HepG2 (cell line): ENCODE measurements around the gene CALD1. TPM values are rescaled to one million over a fixed set of nuclear protein-coding genes. Genes with fewer than 3 reads are reported as not detected.

Experiments
- ATAC-seq: fragments of 200-7000 bp; cut with Tn5 transposase; 3 replicates; pipeline ENCODE4 v1.9.1; 2020; ENCODE audit warnings: mild to moderate bottlenecking, moderate library complexity
- BruUV-seq: library from RNA; stranded (reverse); fragments of 400-500 nt; replicated peaks from 2 replicates; lab custom pipeline; 2021; lab: Mats Ljungman, UMichigan
- CTCF ChIA-PET: fragments of 300-600 bp; formaldehyde crosslinking; extraction: SDS; loops from one replicate; lab custom pipeline; 2021; ENCODE audit warnings: low total read pairs, inconsistent platforms, low intra/inter-chr PET ratio; lab: Yijun Ruan, JAX
- POLR2A ChIA-PET: fragments of 350-600 bp; sonication (Branson Sonifier 250); formaldehyde crosslinking; loops from one replicate; lab custom pipeline; 2020; ENCODE audit warnings: antibody characterized with exemption, inconsistent platforms; lab: Yijun Ruan, JAX
- DNase-seq: peaks from one replicate; pipeline ENCODE4 v3.0.0-alpha.2; 2015; ENCODE audit warnings: low spot score
- FAIRE-seq: peaks from 3 replicates; lab custom pipeline; 2011; peaks lifted over from hg19 to GRCh38; lab: Jason Lieb, UNC
- H2AFZ ChIP-seq: one replicate; pipeline ENCODE4 v1.6.1; 2011; ENCODE audit warnings: low read length, inconsistent platforms
- H3K27ac ChIP-seq: fragments of 300-600 bp; 3 replicates; pipeline ENCODE4 v1.8.0; 2011; ENCODE audit warnings: mixed run types, mild to moderate bottlenecking, mixed read lengths, low read length, inconsistent platforms; ENCODE audit not compliant: insufficient read depth; ENCODE audit errors: extremely low read length
- H3K27me3 ChIP-seq, 2 experiments: fragments of 200-600 bp in 1 of 2; 2 replicates in 1 of 2; 3 replicates in 1 of 2; pipeline versions ENCODE4 v1.6.0 to v1.8.0; 2011; ENCODE audit warnings: low read length in 2 of 2, mild to moderate bottlenecking in 2 of 2, moderate library complexity in 2 of 2, inconsistent platforms in 1 of 2; ENCODE audit not compliant: insufficient read depth in 2 of 2, control insufficient read depth in 1 of 2
- H3K36me3 ChIP-seq, 2 experiments: fragments of 200-600 bp in 1 of 2; replicated peaks in 1 of 2; 2 replicates in 1 of 2; 3 replicates in 1 of 2; pipeline versions ENCODE4 v1.5.1 to v1.8.0; 2011; ENCODE audit warnings: low read length in 2 of 2, inconsistent platforms in 1 of 2; ENCODE audit not compliant: insufficient read depth in 2 of 2, control insufficient read depth in 1 of 2
- H3K4me1 ChIP-seq: 2 replicates; pipeline ENCODE4 v1.5.1; 2012; ENCODE audit warnings: low read length, inconsistent platforms; ENCODE audit not compliant: insufficient read depth
- H3K4me2 ChIP-seq: 2 replicates; pipeline ENCODE4 v1.6.0; 2011; ENCODE audit warnings: low read depth, low read length, inconsistent platforms
- H3K4me3 ChIP-seq, 3 experiments: fragments of 200-600 bp in 1 of 3; sonication (generic), shearing (Covaris generic) in 1 of 3; replicated peaks in 1 of 3; 2 replicates each; pipeline ENCODE4 v1.5.1; 2011 to 2016; ENCODE audit warnings: low read length in 3 of 3, inconsistent platforms in 2 of 3, low read depth in 2 of 3, mild to moderate bottlenecking in 2 of 3, control low read depth in 1 of 3, mixed read lengths in 1 of 3; ENCODE audit not compliant: insufficient read depth in 1 of 3
- H3K79me2 ChIP-seq: one replicate; pipeline ENCODE4 v1.6.1; 2011; ENCODE audit warnings: low read length, inconsistent platforms; ENCODE audit not compliant: insufficient read depth
- H3K9ac ChIP-seq: 2 replicates; pipeline ENCODE4 v1.6.0; 2011; ENCODE audit warnings: mild to moderate bottlenecking, low read depth, low read length, inconsistent platforms; ENCODE audit not compliant: insufficient read depth
- H3K9me3 ChIP-seq: 2 replicates; pipeline ENCODE4 v1.5.1; 2012; ENCODE audit warnings: mild to moderate bottlenecking, low read length
- H4K20me1 ChIP-seq: 2 replicates; pipeline ENCODE4 v1.6.0; 2011; ENCODE audit warnings: inconsistent platforms, mild to moderate bottlenecking, low read length, moderate library complexity; ENCODE audit not compliant: insufficient read depth
- AGO2 ChIP-seq: fragments of 200-400 bp; formaldehyde crosslinking; optimal IDR thresholded peaks from 2 replicates; pipeline ENCODE3; 2017; ENCODE audit warnings: mild to moderate bottlenecking, low read depth, low read length, moderate library complexity
- ATF1 ChIP-seq: IDR thresholded peaks from 2 replicates; pipeline ENCODE4 v1.6.1; 2016; ENCODE audit warnings: mild to moderate bottlenecking, control low read depth
- CBFB ChIP-seq: sonication (generic); formaldehyde crosslinking; IDR thresholded peaks from 2 replicates; pipeline ENCODE4 v1.4.0; 2020; ENCODE audit warnings: missing genetic modification reagents
- CTCF ChIP-seq: sonication (generic); formaldehyde crosslinking; IDR thresholded peaks from 2 replicates; pipeline ENCODE4 v1.5.0; 2020; ENCODE audit warnings: mild to moderate bottlenecking, missing genetic modification reagents, moderate library complexity
- HIC2 ChIP-seq: sonication (generic); formaldehyde crosslinking; IDR thresholded peaks from 2 replicates; pipeline ENCODE4 v1.9.0; 2022; ENCODE audit warnings: low read depth, missing genetic modification reagents
- HMG20A ChIP-seq: IDR thresholded peaks from 2 replicates; pipeline ENCODE4 v1.6.1; 2016; ENCODE audit warnings: borderline replicate concordance
- KDM2A ChIP-seq: sonication (generic); formaldehyde crosslinking; IDR thresholded peaks from 2 replicates; pipeline ENCODE4 v1.4.0; 2020; ENCODE audit warnings: low read depth, missing genetic modification reagents, borderline replicate concordance
- RAD21 ChIP-seq: fragments of 450-650 bp; formaldehyde crosslinking; IDR thresholded peaks from 2 replicates; pipeline ENCODE4 v1.5.0; 2020; ENCODE audit warnings: mild to moderate bottlenecking
- RELA ChIP-seq: sonication (generic); formaldehyde crosslinking; IDR thresholded peaks from 2 replicates; pipeline ENCODE4 v1.4.0; 2020; ENCODE audit warnings: missing genetic modification reagents
- SMAD3 ChIP-seq: sonication (generic); formaldehyde crosslinking; IDR thresholded peaks from 2 replicates; pipeline ENCODE4 v1.4.0; 2020; ENCODE audit warnings: missing genetic modification reagents
- ZNF207 ChIP-seq: fragments of 450-650 bp; IDR thresholded peaks from 2 replicates; pipeline ENCODE4 v1.6.1; 2016; ENCODE audit warnings: antibody characterized with exemption, borderline replicate concordance
- ZNF251 ChIP-seq: sonication (generic); formaldehyde crosslinking; IDR thresholded peaks from 2 replicates; pipeline ENCODE4 v1.9.0; 2021; ENCODE audit warnings: mild to moderate bottlenecking, missing genetic modification reagents
- ZNF335 ChIP-seq: sonication (generic); formaldehyde crosslinking; IDR thresholded peaks from 2 replicates; pipeline ENCODE4 v1.4.0; 2020; ENCODE audit warnings: missing genetic modification reagents
- ZNF619 ChIP-seq: sonication (generic); formaldehyde crosslinking; IDR thresholded peaks from 2 replicates; pipeline ENCODE4 v1.4.0; 2020; ENCODE audit warnings: mild to moderate bottlenecking, missing genetic modification reagents
- ZNF687 ChIP-seq: sonication (generic); formaldehyde crosslinking; IDR thresholded peaks from 2 replicates; pipeline ENCODE4 v1.5.1; 2020; ENCODE audit warnings: mild to moderate bottlenecking, missing genetic modification reagents, moderate library complexity
- WGBS: methylation state at CpG from one replicate; pipeline ENCODE4 v1.1.6; 2017; ENCODE audit warnings: low lambda C conversion rate; 5-methylcytosine and 5-hydroxymethylcytosine counted together
- in situ Hi-C: cut with HindIII; loops from 2 replicates; pipeline ENCODE4 v1.10.0; 2017; ENCODE audit warnings: low pct_unique_long_range_greater_than_20kb; ENCODE audit not compliant: extremely low pct_ligation_motif_present
- intact Hi-C: fragments of 100-400 bp; cut with micrococcal nuclease; formaldehyde crosslinking; loops from one replicate; pipeline ENCODE4 v1.10.0; 2022; ENCODE audit not compliant: unreplicated experiment
- polyA plus RNA-seq, 8 experiments: library from polyadenylated mRNA; depleted of rRNA in 3 of 8; stranded (reverse) in 7 of 8; unstranded in 1 of 8; fragments of >200 nt; fragmentation: Illumina TruSeq in 4 of 8; extraction: Trizol in 4 of 8; gene quantifications; 2 replicates each; pipeline versions ENCODE4 v1.2.1 to v1.2.3, GENCODE V29; 2011 to 2016; ENCODE audit warnings: low read depth in 4 of 8, missing spikeins in 1 of 8, mixed read lengths in 1 of 8; ENCODE audit not compliant: insufficient read depth in 1 of 8
- total RNA-seq, 5 experiments: library from RNA; depleted of rRNA; stranded (reverse); fragments of >200 nt; fragmentation: Illumina TruSeq; extraction: Trizol; gene quantifications; 2 replicates each; pipeline ENCODE4 v1.2.3, GENCODE V29; 2016; ENCODE audit warnings: low read depth in 1 of 5

The CALD1 gene
- total and polyA plus RNA-seq, 2 of the 13 experiments (the other 11 are each of a cell fraction or from before 2014, with no cell fraction given) = 53.0 to 112 TPM

GRCh38 chr7:134780166-134780828, 863 bp downstream of the CALD1 start (continued):
- no peak for TF ChIP-seq ZNF687 (CRISPR knock-in tag)

GRCh38 chr7:134781171-134781570, 1.7 kb downstream of the CALD1 start:
- no peaks in the 10 kb centered on the region for H3K27me3 ChIP-seq
- H3K36me3 ChIP-seq = no peaks in the 10 kb centered on the region
- H3K9ac ChIP-seq = no peak overlapping the region
- CTCF ChIA-PET = no interaction called here
- H3K4me3 ChIP-seq = no peak overlapping the region
- H3K79me2 ChIP-seq = no peaks in the 10 kb centered on the region
- H3K27ac ChIP-seq = no peak overlapping the region
- no peaks in the 10 kb centered on the region for H4K20me1 ChIP-seq
- no peak overlapping the region for H3K4me2 ChIP-seq
- no TSS peak for BruUV-seq
- H3K9me3 ChIP-seq = no peaks in the 10 kb centered on the region
- 46% methylated on average over 2 of the region's 2 CpGs for WGBS
- H2AFZ ChIP-seq = no peak overlapping the region
- H3K4me1 ChIP-seq = peaks cover 15% of the 10 kb centered on the region
- TF ChIP-seq ZNF619 (CRISPR knock-in tag) = no peak
- TF ChIP-seq KDM2A = no peak
- no peak for TF ChIP-seq AGO2
- TF ChIP-seq RELA (CRISPR knock-in tag) = no peak
- TF ChIP-seq ATF1 (CRISPR knock-in tag) = no peak
- TF ChIP-seq SMAD3 (CRISPR knock-in tag) = no peak
- no peak for TF ChIP-seq HIC2 (CRISPR knock-in tag)
- no peak for TF ChIP-seq CTCF (CRISPR knock-in tag)
- TF ChIP-seq ZNF207 = no peak
- no peak for TF ChIP-seq RAD21 (CRISPR knock-in tag)
- TF ChIP-seq CBFB (CRISPR knock-in tag) = no peak
- TF ChIP-seq ZNF335 (CRISPR knock-in tag) = no peak
- TF ChIP-seq HMG20A (CRISPR knock-in tag) = no peak
- TF ChIP-seq ZNF251 (CRISPR knock-in tag) = no peak
- FAIRE-seq = no peak
- intact Hi-C loops = no loop called here
- in situ Hi-C loops = no loop called here
- ATAC-seq = no peak
- POLR2A ChIA-PET = no interaction called here
- no peak for DNase-seq
